HG02884 (cell line): ENCODE results near the gene PHLDA3.
"Not testable (repeated sequence)": the region's sequence is repeated elsewhere in the genome, so short reads cannot be mapped to it uniquely, and the experiment has no call there.

ENCODE experiments used
- ATAC-seq: cut with Tn5 transposase; IDR thresholded peaks from one replicate; pipeline ENCODE4 v1.9.1; 2021; ENCODE audit warnings: mild to moderate bottlenecking, moderate library complexity; ENCODE audit not compliant: unreplicated experiment

The PHLDA3 gene

GRCh38 chr1:201488830-201489589, 20.0 kb upstream of the PHLDA3 start:
- ATAC-seq, result no peak

DNA sequence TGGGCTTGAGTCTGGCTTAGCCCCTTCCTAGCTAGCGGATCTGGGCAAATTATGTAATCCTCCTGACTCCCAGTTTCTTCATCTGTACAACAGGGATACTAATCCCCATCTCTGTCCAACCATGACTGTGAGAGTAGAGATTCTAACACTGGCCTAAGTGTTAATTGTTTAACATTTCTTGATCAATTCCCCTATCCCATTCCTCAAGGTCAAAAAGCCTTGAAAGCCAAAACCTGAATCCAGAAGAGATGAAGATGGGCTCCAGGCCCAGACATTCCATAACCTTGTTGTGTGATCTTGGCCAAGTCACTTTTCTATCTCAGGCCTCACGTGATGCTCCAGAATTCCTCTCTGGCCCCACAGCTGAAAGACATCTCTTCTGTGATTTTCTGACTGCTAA, 18.8 kb upstream of the PHLDA3 start:
- ATAC-seq, result no peak

DNA sequence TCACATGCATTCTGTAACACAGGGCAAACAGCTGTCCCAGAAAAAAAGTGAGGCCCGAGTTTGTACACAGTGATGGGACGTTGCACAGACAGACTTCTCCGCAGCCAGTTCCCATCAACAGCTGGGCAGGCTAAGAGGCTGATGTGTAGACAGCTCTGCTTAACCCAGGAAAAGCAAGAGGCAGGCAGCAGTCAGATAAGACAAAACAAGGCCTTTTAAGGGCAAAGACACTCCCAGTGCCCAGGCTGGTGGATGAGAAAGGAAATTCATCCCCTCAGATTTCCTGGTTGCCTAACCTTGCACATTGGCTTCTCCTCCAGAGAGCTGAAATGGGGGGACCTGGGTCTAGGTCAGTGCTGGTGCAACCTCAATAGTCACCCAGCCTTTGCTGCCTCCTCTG, 17.2 kb upstream of the PHLDA3 start:
- ATAC-seq, result no peak

- no peak for ATAC-seq
These were observed 16.3 kb upstream of the PHLDA3 start for GRCh38 chr1:201485184-201485774.

DNA sequence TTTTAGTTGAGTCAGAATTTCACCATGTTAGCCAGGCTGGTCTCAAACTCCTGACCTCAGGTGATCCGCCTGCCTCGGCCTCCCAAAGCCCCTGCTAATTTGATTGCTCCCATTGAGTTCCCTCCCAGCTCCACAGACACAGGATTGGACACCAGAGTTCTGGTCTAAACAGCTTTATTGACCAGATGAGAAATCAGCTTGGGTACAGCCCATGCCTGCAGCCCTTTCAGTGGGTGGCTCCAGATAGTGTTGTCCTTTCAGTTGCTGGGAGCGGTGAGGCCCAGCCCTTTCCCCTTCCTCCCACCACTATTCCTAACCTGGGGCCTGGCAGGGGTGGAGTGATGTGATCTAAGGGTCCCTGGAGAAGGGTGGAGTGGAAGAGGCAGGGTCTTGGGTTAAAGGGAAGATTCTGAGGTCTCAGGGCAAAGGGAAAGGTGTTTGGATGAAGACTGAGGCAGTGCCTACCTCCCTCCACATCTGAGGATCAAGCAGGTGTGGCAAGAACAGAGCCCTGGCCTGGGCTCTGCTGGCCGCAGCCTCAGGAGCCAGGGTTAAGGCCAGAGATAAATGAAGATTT, 14.5 kb upstream of the PHLDA3 start:
- ATAC-seq, result no peak

- no peak for ATAC-seq
These were observed 13.8 kb upstream of the PHLDA3 start for GRCh38 chr1:201482755-201483154.

DNA sequence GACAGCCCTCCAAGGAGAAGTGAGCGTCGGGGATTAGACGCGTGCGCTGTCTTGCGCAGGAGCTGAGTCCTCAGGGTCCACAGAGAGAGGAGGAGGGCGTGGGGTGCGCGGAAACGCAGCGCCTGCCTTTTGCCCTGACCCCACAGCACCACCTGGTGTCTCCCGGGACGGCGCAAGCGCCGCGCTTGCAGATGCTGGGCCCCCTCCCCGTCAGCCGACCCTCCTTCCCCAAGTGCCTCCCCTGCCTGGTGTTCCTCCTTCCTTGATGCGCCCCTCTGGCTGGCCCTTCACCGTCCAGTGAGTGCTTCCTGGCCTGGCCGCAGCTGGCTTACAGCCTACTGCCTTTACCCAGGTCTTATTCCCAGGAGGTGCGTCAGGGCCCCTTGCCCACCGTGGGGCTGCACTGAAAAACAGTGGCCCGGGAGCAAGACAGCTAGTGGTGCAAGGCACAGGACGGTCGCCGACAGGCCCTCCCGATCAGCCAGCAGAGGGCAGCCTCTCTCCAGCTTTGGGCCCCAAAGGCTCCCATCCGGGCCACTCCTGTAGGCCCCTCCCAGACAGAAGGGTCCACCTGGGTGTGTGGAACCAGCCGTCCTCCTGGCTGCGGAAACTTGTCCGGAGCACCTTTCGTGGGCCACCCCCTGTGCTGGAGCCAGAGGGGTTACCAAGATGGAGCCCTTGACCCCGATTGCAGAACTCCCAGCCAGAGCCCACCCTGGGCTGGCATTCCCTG, 12.9 kb upstream of the PHLDA3 start:
- ATAC-seq, result peak; percentile 59

- ATAC-seq, result no peak
These were observed 12.0 kb upstream of the PHLDA3 start for GRCh38 chr1:201481004-201481380.

DNA sequence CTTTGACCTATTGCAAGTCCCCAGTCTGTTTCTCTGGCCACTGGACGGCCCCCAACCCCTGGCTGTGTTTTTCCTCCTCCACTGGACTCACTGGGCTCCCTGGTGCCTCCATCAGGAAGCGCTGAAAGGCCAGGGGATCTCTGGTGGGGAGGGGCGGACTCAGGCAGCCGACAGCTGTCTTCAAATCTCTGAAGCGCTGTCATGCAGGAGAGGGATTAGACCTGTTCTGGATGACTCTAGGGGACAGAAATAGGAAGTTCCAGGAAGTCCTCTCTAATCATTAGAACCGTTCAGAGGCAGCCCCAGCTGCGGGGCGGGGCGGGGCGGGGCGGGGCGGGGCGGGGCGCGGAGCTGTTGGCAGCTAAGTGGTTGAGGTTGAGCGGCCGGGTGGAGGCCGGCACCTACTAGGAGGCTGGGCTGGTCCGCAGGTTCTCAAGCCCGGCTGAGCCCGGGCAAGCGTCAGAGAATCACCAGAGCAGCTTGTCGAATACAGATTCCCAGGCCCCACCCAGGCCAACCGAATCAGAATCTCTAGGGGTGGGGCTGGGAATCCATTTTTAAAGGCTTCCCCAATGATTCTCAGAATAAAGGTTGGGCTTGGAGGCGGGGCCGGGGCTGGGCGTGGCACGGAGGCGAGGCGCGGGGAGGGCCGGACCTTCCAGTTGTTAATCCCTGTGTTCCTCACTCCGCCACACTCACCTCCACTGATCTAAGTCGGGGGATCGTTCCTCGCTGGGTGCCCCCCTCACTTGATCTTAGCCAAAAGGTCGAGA, 11.4 kb upstream of the PHLDA3 start:
- peak; percentile 41 for ATAC-seq

DNA sequence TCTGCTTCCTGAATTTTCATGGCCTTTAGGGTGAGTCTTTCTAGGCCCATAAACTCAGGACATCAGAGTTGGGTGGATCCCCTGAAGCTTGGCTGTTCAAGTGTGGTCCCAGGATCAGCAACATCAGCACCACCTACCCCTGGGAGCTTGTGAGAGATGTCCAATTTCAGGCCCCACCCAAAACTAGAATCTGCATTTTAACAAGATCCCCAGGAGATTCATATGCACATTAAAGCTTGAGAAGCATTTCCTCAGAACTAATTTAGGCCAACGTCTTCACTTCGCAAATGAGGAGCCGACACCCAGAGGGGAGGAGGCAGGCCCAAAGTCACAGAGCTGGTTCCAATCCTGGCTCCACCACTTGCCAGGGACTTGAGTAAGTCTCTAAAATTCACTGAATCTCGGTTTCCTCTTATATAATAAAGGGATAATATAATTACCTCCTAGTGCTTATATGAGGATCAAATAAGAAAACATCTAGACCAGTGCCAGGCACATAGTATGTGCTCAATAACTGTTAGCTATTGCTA, 10.3 kb upstream of the PHLDA3 start:
- ATAC-seq, result no peak

GRCh38 chr1:201478666-201479065, 9.7 kb upstream of the PHLDA3 start:
- ATAC-seq, result not testable (repeated sequence)

- ATAC-seq, result no peak
These were observed 7.8 kb upstream of the PHLDA3 start for GRCh38 chr1:201476670-201477344.

GRCh38 chr1:201475915-201476669, 7.1 kb upstream of the PHLDA3 start:
- no peak for ATAC-seq

DNA sequence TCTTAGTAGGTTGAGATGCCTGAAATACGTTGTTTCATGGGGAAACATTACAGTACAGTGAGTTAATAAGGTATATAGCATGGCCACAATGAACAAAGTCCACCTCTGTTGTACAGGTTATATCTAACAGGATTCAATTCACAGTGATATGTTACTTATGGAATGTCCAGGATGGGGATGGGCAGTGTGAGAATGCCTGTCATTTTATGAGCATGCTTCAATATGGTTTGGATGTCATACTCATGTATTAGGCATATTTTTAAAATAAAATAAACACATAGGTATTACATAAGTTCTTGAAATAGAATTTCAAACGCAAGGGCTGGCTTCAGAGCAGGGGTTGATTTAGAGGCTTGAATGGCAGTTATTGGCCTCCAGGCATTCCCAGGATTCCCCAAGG, 6.1 kb upstream of the PHLDA3 start:
- no peak for ATAC-seq

DNA sequence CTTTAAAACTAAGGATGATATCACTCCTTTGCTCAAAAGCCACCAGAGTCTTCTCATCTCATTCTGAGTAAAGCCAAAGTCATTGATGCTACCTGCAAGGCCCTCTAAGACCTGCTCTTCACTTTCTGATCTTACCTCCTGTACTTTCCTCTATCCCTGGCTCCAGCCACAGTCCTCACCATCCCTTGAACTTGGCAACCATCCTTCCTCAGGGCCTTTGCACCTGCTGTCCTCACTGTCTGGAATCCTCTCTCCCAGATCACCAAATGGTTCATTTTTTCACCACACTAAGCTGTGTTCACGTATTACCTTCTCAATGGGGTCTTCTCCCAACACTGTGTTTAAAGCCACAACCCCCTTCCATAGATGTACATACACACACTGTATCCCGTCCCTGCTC, 4.3 kb upstream of the PHLDA3 start:
- no peak for ATAC-seq

DNA sequence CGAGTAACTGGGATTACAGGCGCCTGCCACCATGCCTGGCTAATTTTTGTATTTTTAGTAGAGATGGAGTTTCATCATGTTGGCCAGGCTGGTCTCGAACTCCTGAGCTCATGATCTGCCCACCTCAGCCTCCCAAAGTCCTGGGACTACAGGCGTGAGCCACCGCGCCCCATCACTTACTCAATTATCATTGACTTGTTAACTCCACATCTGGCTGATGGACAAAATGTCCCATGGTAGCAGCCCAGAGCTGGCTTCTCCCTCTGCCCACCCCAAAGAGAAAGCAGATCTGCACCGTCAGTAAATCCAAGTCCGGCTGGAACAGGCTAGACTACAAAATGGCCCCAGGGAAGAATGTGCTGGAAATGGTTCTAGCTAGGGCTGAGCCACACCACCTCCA, 3.3 kb upstream of the PHLDA3 start:
- not testable (repeated sequence) for ATAC-seq

GRCh38 chr1:201471772-201472171, 2.8 kb upstream of the PHLDA3 start:
- no peak for ATAC-seq

- no peak for ATAC-seq
These were observed 1.6 kb upstream of the PHLDA3 start for GRCh38 chr1:201470581-201470980.

- ATAC-seq, result no peak
These were observed 672 bp upstream of the PHLDA3 start for GRCh38 chr1:201469645-201470074.

DNA sequence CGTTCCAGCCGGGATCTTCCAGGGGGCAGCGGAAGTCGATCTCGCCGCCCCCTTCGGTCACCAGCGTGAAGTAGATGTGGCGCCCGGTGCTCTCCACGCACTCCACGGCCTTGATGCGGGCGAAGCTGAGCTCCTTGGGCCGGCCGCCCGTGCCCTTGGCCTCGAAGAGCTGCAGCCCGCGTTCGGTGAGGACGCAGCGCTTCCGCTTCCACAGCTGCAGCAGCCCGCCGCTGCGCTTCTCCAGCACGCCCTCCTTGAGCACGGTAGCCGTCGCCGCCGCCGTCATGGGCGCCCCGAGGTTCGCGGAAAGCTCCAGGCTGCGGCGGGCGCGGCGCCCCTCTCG, 516 bp downstream of the PHLDA3 start:
- peak; percentile 34 for ATAC-seq
